Mucosa of descending colon (tissue), 3 donors: Measurements from ENCODE around the gene ANKRD11. TPM values are rescaled to one million over a fixed set of nuclear protein-coding genes. Genes with fewer than 3 reads are reported as not detected.
A peak's percentile ranks its signal among the peaks of the same experiment; 100 is the strongest.
"Not testable (repeated sequence)": the region's sequence is repeated elsewhere in the genome, so short reads cannot be mapped to it uniquely, and the experiment has no call there.

Experiments used
- ATAC-seq: fragments of 200-7000 bp; cut with Tn5 transposase; one replicate; pipeline ENCODE4 v1.9.1; 2020; ENCODE audit warnings: mild to moderate bottlenecking, moderate library complexity
- DNase-seq, 3 donors: peaks; one replicate each; pipeline ENCODE4 v3.0.0-alpha.2; 2020
- H3K36me3 ChIP-seq: fragments of 200-600 bp; one replicate; pipeline ENCODE4 v1.8.0; 2021; ENCODE audit warnings: low read depth, mild to moderate bottlenecking
- H3K4me1 ChIP-seq: fragments of 200-600 bp; one replicate; pipeline ENCODE4 v1.8.0; 2021; ENCODE audit warnings: low read depth, mild to moderate bottlenecking
- H3K4me3 ChIP-seq: fragments of 200-600 bp; one replicate; pipeline ENCODE4 v1.8.0; 2021; ENCODE audit warnings: mild to moderate bottlenecking
- H3K9me3 ChIP-seq: fragments of 200-600 bp; one replicate; pipeline ENCODE4 v1.8.0; 2021; ENCODE audit warnings: mild to moderate bottlenecking
- intact Hi-C, 2 donors: fragments of 100-400 bp; cut with DNase I in 1 of 2; cut with micrococcal nuclease in 1 of 2; formaldehyde crosslinking; loops; one replicate each; pipeline versions ENCODE4 v1.11.0 to v1.11.1; 2022; cut with DNase I, micrococcal nuclease
- total RNA-seq, 3 donors: library from RNA; stranded (reverse); fragmentation: NEBNext Ultra II Directional in 2 of 3; extraction: Animal tissue kit (Norgen Biotek cat#: 25700) in 2 of 3; gene quantifications; one replicate each; pipeline versions ENCODE4 v1.2.1 to v1.2.4, GENCODE V29; 2021 to 2023
- TF ChIP-seq, protein P1 (sequence below): fragments of 200-600 bp; IDR thresholded peaks from one replicate; pipeline ENCODE4 v1.8.0; 2022; ENCODE audit warnings: antibody characterized with exemption, mild to moderate bottlenecking
- donor health status: DM: no; HTN: no; CAD: no; lungs with moderate emphysema.
- donor health status: DM: no; HTN: no; CAD: no.
- donor health status: DM: no; HTN: yes; CAD: no.

ANKRD11 gene
- total RNA-seq, 3 donors from 2014 or later: 125 to 127 (median 127) TPM

DNA sequence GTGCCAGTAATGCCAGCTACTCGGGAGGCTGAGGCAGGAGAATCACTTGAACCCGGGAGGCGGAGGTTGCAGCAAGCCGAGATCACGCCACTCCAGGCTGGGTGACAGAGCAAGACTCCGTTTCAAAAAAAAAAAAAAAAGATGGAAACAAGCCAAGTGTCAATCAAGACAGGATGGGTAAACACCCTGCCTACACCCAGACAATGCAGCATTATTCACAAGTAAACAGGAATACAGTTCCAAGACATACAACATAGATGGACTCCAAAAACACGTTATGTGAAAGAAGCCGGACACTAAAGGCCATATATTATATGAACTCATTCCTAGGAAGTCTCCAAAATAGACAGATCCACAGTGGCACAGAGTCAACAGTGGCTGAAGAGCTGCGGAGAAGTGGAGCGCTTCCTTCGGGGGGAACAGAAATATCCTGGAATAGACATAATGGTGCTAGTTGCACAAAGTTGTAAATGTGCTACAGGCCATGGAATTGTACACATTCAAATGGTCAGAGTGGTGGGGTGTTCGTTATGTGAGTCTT lies 33.9 kb downstream of the ANKRD11 start:
- Histone ChIP-seq H3K36me3 (no peaks in the 10 kb centered on the region), H3K4me3 (no peak overlapping the region), H3K9me3 (no peaks in the 10 kb centered on the region), H3K4me1 (peaks cover 22% of the 10 kb centered on the region)
- TF ChIP-seq, protein P1, sequence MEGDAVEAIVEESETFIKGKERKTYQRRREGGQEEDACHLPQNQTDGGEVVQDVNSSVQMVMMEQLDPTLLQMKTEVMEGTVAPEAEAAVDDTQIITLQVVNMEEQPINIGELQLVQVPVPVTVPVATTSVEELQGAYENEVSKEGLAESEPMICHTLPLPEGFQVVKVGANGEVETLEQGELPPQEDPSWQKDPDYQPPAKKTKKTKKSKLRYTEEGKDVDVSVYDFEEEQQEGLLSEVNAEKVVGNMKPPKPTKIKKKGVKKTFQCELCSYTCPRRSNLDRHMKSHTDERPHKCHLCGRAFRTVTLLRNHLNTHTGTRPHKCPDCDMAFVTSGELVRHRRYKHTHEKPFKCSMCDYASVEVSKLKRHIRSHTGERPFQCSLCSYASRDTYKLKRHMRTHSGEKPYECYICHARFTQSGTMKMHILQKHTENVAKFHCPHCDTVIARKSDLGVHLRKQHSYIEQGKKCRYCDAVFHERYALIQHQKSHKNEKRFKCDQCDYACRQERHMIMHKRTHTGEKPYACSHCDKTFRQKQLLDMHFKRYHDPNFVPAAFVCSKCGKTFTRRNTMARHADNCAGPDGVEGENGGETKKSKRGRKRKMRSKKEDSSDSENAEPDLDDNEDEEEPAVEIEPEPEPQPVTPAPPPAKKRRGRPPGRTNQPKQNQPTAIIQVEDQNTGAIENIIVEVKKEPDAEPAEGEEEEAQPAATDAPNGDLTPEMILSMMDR: no peak
- intact Hi-C loops: no loop called here
- DNase-seq: peak in 1 of 3 donors; percentile 4
- no peak for ATAC-seq

DNA sequence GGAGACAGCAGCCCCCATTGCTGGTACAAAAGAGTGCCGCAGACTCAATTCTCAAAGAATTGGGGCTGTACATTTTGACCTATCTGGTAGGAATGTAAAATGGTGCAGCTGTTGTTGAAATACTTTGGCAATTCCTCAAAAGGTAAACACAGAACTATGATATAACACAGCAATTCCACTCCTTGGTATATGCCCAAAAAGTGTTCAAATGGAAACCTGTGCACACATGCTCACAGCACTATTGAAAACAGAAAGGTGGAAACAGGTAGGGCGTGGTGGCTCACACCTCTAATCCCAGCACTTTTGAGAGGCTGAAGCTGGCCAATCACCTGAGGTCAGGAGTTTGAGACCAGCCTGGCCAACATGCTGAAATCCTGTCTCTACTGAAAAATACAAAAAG lies 34.7 kb downstream of the ANKRD11 start:
- ATAC-seq: no peak
- TF ChIP-seq, protein P1: no peak
- H3K4me3 ChIP-seq: no peak overlapping the region
- H3K9me3 ChIP-seq: no peaks in the 10 kb centered on the region
- intact Hi-C loops: no loop called here
- H3K36me3 ChIP-seq: no peaks in the 10 kb centered on the region
- no peak for DNase-seq
- H3K4me1 ChIP-seq: peaks cover 25% of the 10 kb centered on the region

DNA sequence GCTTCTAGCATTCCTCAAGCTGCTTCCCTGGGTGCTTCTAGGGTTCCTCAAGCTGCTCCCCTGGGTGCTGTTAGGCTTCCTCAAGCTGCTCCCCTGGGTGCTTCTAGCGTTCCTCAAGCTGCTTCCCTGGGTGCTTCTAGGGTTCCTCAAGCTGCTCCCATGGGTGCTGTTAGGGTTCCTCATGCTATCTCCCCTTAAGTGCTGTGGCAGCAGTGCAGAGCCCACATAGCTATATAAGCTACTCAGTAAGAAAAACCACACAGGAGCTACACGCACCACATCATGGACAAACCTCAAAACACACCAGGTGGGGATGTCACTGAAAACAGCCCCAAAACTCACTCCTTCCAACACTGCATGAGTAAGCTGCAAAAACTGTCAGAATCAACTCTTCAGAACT lies 35.2 kb downstream of the ANKRD11 start:
- Histone ChIP-seq H3K36me3 (no peaks in the 10 kb centered on the region), H3K4me3 (no peak overlapping the region), H3K9me3 (no peaks in the 10 kb centered on the region), H3K4me1 (peaks cover 25% of the 10 kb centered on the region)
- intact Hi-C loops: no loop called here
- ATAC-seq (no peak), DNase-seq (peak in 1 of 3 donors; percentile 8)
- TF ChIP-seq, protein P1: no peak

DNA sequence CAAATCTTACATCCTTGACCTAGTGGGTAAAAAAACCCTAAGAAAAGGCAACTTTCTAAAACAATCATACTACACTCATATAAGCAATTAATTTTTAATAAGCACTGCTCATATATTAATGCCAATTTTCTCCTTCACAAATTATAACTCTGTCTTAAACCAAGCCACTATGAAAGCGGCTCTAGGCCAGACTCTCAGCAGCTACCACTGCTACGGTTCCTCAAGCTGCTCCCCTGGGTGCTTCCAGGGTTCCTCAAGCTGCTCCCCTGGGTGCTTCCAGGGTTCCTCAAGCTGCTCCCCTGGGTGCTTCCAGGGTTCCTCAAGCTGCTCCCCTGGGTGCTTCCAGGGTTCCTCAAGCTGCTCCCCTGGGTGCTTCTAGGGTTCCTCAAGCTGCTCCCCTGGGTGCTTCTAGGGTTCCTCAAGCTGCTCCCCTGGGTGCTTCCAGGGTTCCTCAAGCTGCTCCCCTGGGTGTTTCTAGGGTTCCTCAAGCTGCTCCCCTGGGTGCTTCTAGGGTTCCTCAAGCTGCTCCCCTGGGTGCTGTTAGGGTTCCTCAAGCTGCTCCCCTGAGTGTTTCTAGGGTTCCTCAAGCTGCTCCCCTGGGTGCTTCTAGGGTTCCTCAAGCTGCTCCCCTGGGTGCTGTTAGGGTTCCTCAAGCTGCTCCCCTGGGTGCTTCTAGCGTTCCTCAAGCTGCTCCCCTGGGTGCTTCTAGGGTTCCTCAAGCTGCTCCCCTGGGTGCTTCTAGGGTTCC lies 35.8 kb downstream of the ANKRD11 start:
- ATAC-seq, H3K4me3 ChIP-seq, H3K36me3 ChIP-seq, intact Hi-C loops, H3K9me3 ChIP-seq: not testable (repeated sequence)
- H3K4me1 ChIP-seq: peaks cover 25% of the 10 kb centered on the region
- peak in 1 of 3 donors; percentile 5 for DNase-seq

GRCh38 chr16:89453501-89454321 lies 36.6 kb downstream of the ANKRD11 start:
- H3K36me3 ChIP-seq: no peaks in the 10 kb centered on the region
- H3K4me3 ChIP-seq: no peak overlapping the region
- H3K4me1 ChIP-seq: peaks cover 25% of the 10 kb centered on the region
- TF ChIP-seq, protein P1: peak; percentile 13
- H3K9me3 ChIP-seq: no peaks in the 10 kb centered on the region
- DNase-seq (peak in 1 of 3 donors; percentile 49), ATAC-seq (peak; percentile 80)
- intact Hi-C loops: no loop called here

GRCh38 chr16:89452925-89453324 lies 37.4 kb downstream of the ANKRD11 start:
- DNase-seq: no peak
- H3K9me3 ChIP-seq: no peaks in the 10 kb centered on the region
- TF ChIP-seq, protein P1: no peak
- no peak for ATAC-seq
- no peak overlapping the region for H3K4me3 ChIP-seq
- no peaks in the 10 kb centered on the region for H3K36me3 ChIP-seq
- intact Hi-C loops: no loop called here
- H3K4me1 ChIP-seq: peaks cover 29% of the 10 kb centered on the region
